ENCODE results near the gene METTL3.

The METTL3 gene

GRCh38 chr14:21475767-21476522 lies 35.2 kb downstream of the METTL3 start:
- no peak for DNase-seq

- DNase-seq = no peak
These were observed 43.5 kb downstream of the METTL3 start for GRCh38 chr14:21467616-21468015.

GRCh38 chr14:21455912-21456667 lies 55.0 kb downstream of the METTL3 start, which contains the start of gene CHD8:
TSS of gene CHD8 (minus strand) at chr14:21456123. CDS start at chr14:21431643, 24,480 bp downstream.
- DNase-seq = peak; percentile 99

- DNase-seq = no peak
These were observed 55.6 kb downstream of the METTL3 start for GRCh38 chr14:21455592-21455911.

GRCh38 chr14:21454843-21455544 lies 56.1 kb downstream of the METTL3 start:
- peak; percentile 53 for DNase-seq

GRCh38 chr14:21449899-21450216 lies 61.3 kb downstream of the METTL3 start:
- DNase-seq = no peak

All from CD4-positive, alpha-beta T cell treated with Interleukin-12 subunit alpha and Interleukin-12 subunit beta, for 1 hour (primary cell).